ENCODE measurements around the gene YEATS2. TPM values are rescaled to one million over a fixed set of nuclear protein-coding genes. Genes with fewer than 3 reads are reported as not detected.
A peak's percentile ranks its signal among the peaks of the same experiment; 100 is the strongest.
"Not testable (repeated sequence)": the region's sequence is repeated elsewhere in the genome, so short reads cannot be mapped to it uniquely, and the experiment has no call there.

Gene YEATS2
- total and polyA plus RNA-seq, 2 of the 4 experiments (the other 2 are of a cell fraction) = 30.1 to 43.0 TPM

GRCh38 chr3:183701744-183702143 lies 4.1 kb downstream of the YEATS2 start:
- Histone ChIP-seq H2BK15ac (ENCODE audit: low read depth, low read length) (no peak overlapping the region), H2AK5ac (ENCODE audit: low read depth, low read length) (no peak overlapping the region), H3K4me2 (ENCODE audit: low read depth, low read length) (no peak overlapping the region), H3K4me3 (ENCODE audit: insufficient read depth, low read depth, low read length) (no peak overlapping the region), H3K14ac (replicated peaks; ENCODE audit: low read depth, low read length) (no peak overlapping the region), H3K23ac (ENCODE audit: low read depth, low read length) (peak overlapping the region; percentile 2), H3K56ac (ENCODE audit: extremely low read depth, insufficient read depth, low read length) (no peak overlapping the region), H3K9ac (ENCODE audit: low read depth, low read length) (no peak overlapping the region), H3K36me3 (ENCODE audit: control insufficient read depth, insufficient read depth, low read length) (peaks cover 3% of the 10 kb centered on the region; the same call in 1 of the 2 replicates), H3K27ac (ENCODE audit: insufficient read depth, low read length) (no peak overlapping the region), H3K18ac (ENCODE audit: low read depth, low read length) (no peak overlapping the region), H4K20me1 (ENCODE audit: insufficient read depth, low read length) (peaks cover 77% of the 10 kb centered on the region), H3K4me1 (ENCODE audit: control insufficient read depth, insufficient read depth, low read length) (peaks cover 2% of the 10 kb centered on the region), H2AFZ (replicated peaks; ENCODE audit: low read length, poor library complexity) (no peak overlapping the region), H3K9me3 (ENCODE audit: control insufficient read depth, insufficient read depth, low read length) (no peaks in the 10 kb centered on the region), H4K5ac (ENCODE audit: low read depth, low read length) (no peak overlapping the region), H3K79me1 (ENCODE audit: low read depth in 1 of 2, low read length in 2 of 2) (peaks cover 5 to 65% of the 10 kb centered on the region in 2 experiments), H3K27me3 (ENCODE audit: control insufficient read depth, insufficient read depth, low read length) (no peaks in the 10 kb centered on the region), H2BK20ac (ENCODE audit: low read depth, low read length) (no peak overlapping the region), H2BK5ac (ENCODE audit: low read depth, low read length, poor library complexity, severe bottlenecking) (no peak overlapping the region), H3K9me1 (ENCODE audit: insufficient read depth, low read length) (peaks cover 7% of the 10 kb centered on the region), H4K91ac (ENCODE audit: insufficient read depth, low read depth, low read length) (no peak overlapping the region), H2AK9ac (replicated peaks; ENCODE audit: low read depth, low read length, poor library complexity) (no peak overlapping the region), H4K8ac (ENCODE audit: low read depth in 2 of 2, low read length in 2 of 2) (no peak overlapping the region), H3K4ac (ENCODE audit: low read depth, low read length) (no peak overlapping the region), H2BK120ac (ENCODE audit: low read depth, low read length) (no peak overlapping the region)
- ATAC-seq (ENCODE audit: low read depth) = no peak
- DNase-seq = no peak
- BruUV-seq (replicated peaks) = no TSS peak
- WGBS, 2 experiments (ENCODE audit: extremely low coverage in 2 of 2, insufficient read length in 1 of 2) = 90% methylated on average over 2 of the region's 5 CpGs; no CpG with 5 or more reads in 1 of the 2 experiments
- in situ Hi-C loops (cut with MboI; ENCODE audit: low sequenced_read_pairs) (no loop called here), dilution Hi-C loops (cut with HindIII; ENCODE audit: low sequenced_read_pairs, unreplicated experiment) (no loop called here), intact Hi-C loops (cut with micrococcal nuclease) (loop anchor here (2.0 kb wide), 1 partner anchor 219 kb away; no protein-coding TSS in a partner anchor)
- ChIA-PET CTCF (no interaction called here), POLR2A (ENCODE audit: unreplicated experiment) (no interaction called here)
- TF ChIP-seq BHLHE40 (IDR thresholded peaks at IDR 0.05; ENCODE audit: low read depth, low read length) (no peak), RCOR1 (IDR thresholded peaks at IDR 0.05; ENCODE audit: insufficient replicate concordance, low read length) (no peak), RFX5 (IDR thresholded peaks at IDR 0.05; ENCODE audit: low read depth, low read length) (no peak)

- intact Hi-C loops (cut with micrococcal nuclease); H3K36me3 ChIP-seq (ENCODE audit: control insufficient read depth, insufficient read depth, low read length); BruUV-seq (replicated peaks); H3K9me1 ChIP-seq (ENCODE audit: insufficient read depth, low read length); H3K27ac ChIP-seq (ENCODE audit: insufficient read depth, low read length); DNase-seq; H3K27me3 ChIP-seq (ENCODE audit: control insufficient read depth, insufficient read depth, low read length); H3K9ac ChIP-seq (ENCODE audit: low read depth, low read length); H2AK5ac ChIP-seq (ENCODE audit: low read depth, low read length); dilution Hi-C loops (cut with HindIII; ENCODE audit: low sequenced_read_pairs, unreplicated experiment); H2BK20ac ChIP-seq (ENCODE audit: low read depth, low read length); H4K8ac ChIP-seq (ENCODE audit: low read depth in 2 of 2, low read length in 2 of 2); H2BK5ac ChIP-seq (ENCODE audit: low read depth, low read length, poor library complexity, severe bottlenecking); H3K14ac ChIP-seq (replicated peaks; ENCODE audit: low read depth, low read length); H3K18ac ChIP-seq (ENCODE audit: low read depth, low read length); in situ Hi-C loops (cut with MboI; ENCODE audit: low sequenced_read_pairs); H3K4me3 ChIP-seq (ENCODE audit: insufficient read depth, low read depth, low read length); H2BK120ac ChIP-seq (ENCODE audit: low read depth, low read length); H4K5ac ChIP-seq (ENCODE audit: low read depth, low read length); ATAC-seq (ENCODE audit: low read depth); H4K91ac ChIP-seq (ENCODE audit: insufficient read depth, low read depth, low read length); H3K4me2 ChIP-seq (ENCODE audit: low read depth, low read length); H3K56ac ChIP-seq (ENCODE audit: extremely low read depth, insufficient read depth, low read length); H2AFZ ChIP-seq (replicated peaks; ENCODE audit: low read length, poor library complexity); H3K9me3 ChIP-seq (ENCODE audit: control insufficient read depth, insufficient read depth, low read length); H3K4ac ChIP-seq (ENCODE audit: low read depth, low read length); H3K4me1 ChIP-seq (ENCODE audit: control insufficient read depth, insufficient read depth, low read length); H2BK15ac ChIP-seq (ENCODE audit: low read depth, low read length); H2AK9ac ChIP-seq (replicated peaks; ENCODE audit: low read depth, low read length, poor library complexity): not testable (repeated sequence)
- no CpG with 5 or more reads among the region's 6 CpGs for WGBS, 2 experiments (ENCODE audit: extremely low coverage in 2 of 2, insufficient read length in 1 of 2)
- Histone ChIP-seq H4K20me1 (ENCODE audit: insufficient read depth, low read length) (peaks cover 93% of the 10 kb centered on the region), H3K79me1 (ENCODE audit: low read depth in 1 of 2, low read length in 2 of 2) (peaks cover 0 to 66% of the 10 kb centered on the region in 2 experiments), H3K23ac (ENCODE audit: low read depth, low read length) (peak overlapping the region; percentile 11; the same call in 1 of the 2 replicates)
- POLR2A ChIA-PET (ENCODE audit: unreplicated experiment) = interaction anchor here (0.7 kb wide), 1 partner anchor 529 kb away, joined by 11 read pairs; no protein-coding TSS in a partner anchor
- CTCF ChIA-PET = interaction anchor here (0.7 kb wide), 1 partner anchor 814 kb away, joined by 3 read pairs; no protein-coding TSS in a partner anchor
Measured at GRCh38 chr3:183703892-183704291, 6.3 kb downstream of the YEATS2 start.

Measured in IMR-90 (cell line).